GM12878 (cell line): Measurements from ENCODE around the gene RPUSD1. TPM values are rescaled to one million over a fixed set of nuclear protein-coding genes. Genes with fewer than 3 reads are reported as not detected.

Source experiments
- ATAC-seq: fragments of 200-7000 bp; cut with Tn5 transposase; 3 replicates; pipeline ENCODE4 v1.9.1; 2020; ENCODE audit warnings: mild to moderate bottlenecking, moderate library complexity
- BruUV-seq: library from RNA; stranded (reverse); fragments of 400-500 nt; replicated peaks from 2 replicates; lab custom pipeline; 2021; lab: Mats Ljungman, UMichigan
- CTCF ChIA-PET: fragments of 300-600 bp; sonication (Branson Sonifier 250); formaldehyde crosslinking; extraction: SDS; loops from one replicate; lab custom pipeline; 2021; ENCODE audit warnings: inconsistent platforms; lab: Yijun Ruan, JAX
- POLR2A ChIA-PET: fragments of 350-600 bp; formaldehyde crosslinking; extraction: SDS; loops from one replicate; lab custom pipeline; 2021; ENCODE audit warnings: inconsistent platforms; lab: Charles Lee
- RAD21 ChIA-PET: fragments of 300-600 bp; sonication (Branson Sonifier 250); formaldehyde crosslinking; loops from one replicate; lab custom pipeline; 2023; ENCODE audit warnings: antibody characterized with exemption; ENCODE audit not compliant: unreplicated experiment; lab: Charles Lee
- SMC1A ChIA-PET: fragments of 300-600 bp; sonication (Branson Sonifier 250); formaldehyde crosslinking; loops from one replicate; lab custom pipeline; 2023; ENCODE audit not compliant: unreplicated experiment, uncharacterized antibody; lab: Charles Lee
- DNase-seq: peaks from one replicate; pipeline ENCODE4 v3.0.0-alpha.2; 2011; ENCODE audit warnings: low read depth, low spot score
- FAIRE-seq: peaks from 3 replicates; lab custom pipeline; 2011; peaks lifted over from hg19 to GRCh38; lab: Jason Lieb, UNC
- H2AFZ ChIP-seq: 2 replicates; pipeline ENCODE4 v1.6.0; 2011; ENCODE audit warnings: low read depth, low read length, control low read depth; ENCODE audit not compliant: control insufficient read depth
- H3K27ac ChIP-seq: 2 replicates; pipeline ENCODE4 v1.5.1; 2011; ENCODE audit warnings: control low read depth; ENCODE audit not compliant: control insufficient read depth, insufficient read depth
- H3K27me3 ChIP-seq, 2 experiments: replicated peaks in 1 of 2; 2 replicates each; pipeline versions ENCODE4 v1.6.0 to v1.6.1; 2011; ENCODE audit warnings: low read length in 1 of 2; ENCODE audit not compliant: control insufficient read depth in 2 of 2, insufficient read depth in 2 of 2
- H3K36me3 ChIP-seq, 2 experiments: 2 replicates each; pipeline ENCODE4 v1.5.1; 2011; ENCODE audit warnings: low read length in 1 of 2; ENCODE audit not compliant: control insufficient read depth in 2 of 2, insufficient read depth in 2 of 2
- H3K4me1 ChIP-seq: 2 replicates; pipeline ENCODE4 v1.6.1; 2011; ENCODE audit warnings: mild to moderate bottlenecking, low read length, moderate library complexity, mixed read lengths; ENCODE audit not compliant: control insufficient read depth, insufficient read depth
- H3K4me2 ChIP-seq: 2 replicates; pipeline ENCODE4 v1.6.0; 2011; ENCODE audit warnings: control low read depth; ENCODE audit not compliant: control insufficient read depth, insufficient read depth
- H3K4me3 ChIP-seq: fragments of 200-600 bp; sonication (generic); 2 replicates; pipeline ENCODE4 v1.5.1; 2016
- H3K79me2 ChIP-seq: 2 replicates; pipeline ENCODE4 v1.6.0; 2011; ENCODE audit warnings: low read length; ENCODE audit not compliant: control insufficient read depth, insufficient read depth
- H3K9ac ChIP-seq: 2 replicates; pipeline ENCODE4 v1.8.0; 2011; ENCODE audit warnings: low read length, control low read depth, mixed read lengths; ENCODE audit not compliant: control insufficient read depth, insufficient read depth
- H3K9me3 ChIP-seq: replicated peaks from 3 replicates; pipeline ENCODE4 v1.5.1; 2011; ENCODE audit warnings: mild to moderate bottlenecking, low read length; ENCODE audit not compliant: control insufficient read depth, insufficient read depth
- H4K20me1 ChIP-seq: 2 replicates; pipeline ENCODE4 v1.6.0; 2011; ENCODE audit not compliant: control insufficient read depth, insufficient read depth
- EED ChIP-seq: sonication (generic); IDR thresholded peaks from 2 replicates; pipeline ENCODE4 v1.6.1; 2016; ENCODE audit warnings: antibody characterized with exemption, low read depth
- MTA3 ChIP-seq: IDR thresholded peaks from 2 replicates; pipeline ENCODE4 v1.6.1; 2012; ENCODE audit warnings: low read length, inconsistent platforms, borderline replicate concordance
- REST ChIP-seq: IDR thresholded peaks from 2 replicates; pipeline ENCODE4 v1.6.1; 2012; ENCODE audit warnings: mild to moderate bottlenecking, low read depth, low read length
- ZNF274 ChIP-seq: IDR thresholded peaks from one replicate; pipeline ENCODE4 v1.8.0; 2011; ENCODE audit not compliant: insufficient read length, insufficient read depth
- WGBS: methylation state at CpG from one replicate; pipeline ENCODE4 v1.1.6; 2016; ENCODE audit warnings: low lambda C conversion rate; ENCODE audit not compliant: insufficient replicate concordance, insufficient coverage; ENCODE audit errors: missing lambda C conversion rate; 5-methylcytosine and 5-hydroxymethylcytosine counted together
- in situ Hi-C: fragments of 300-500 bp; cut with MboI; formaldehyde crosslinking; loops from 9 replicates; pipeline ENCODE4 v1.14.3; 2018; ENCODE audit warnings: mixed read lengths
- intact Hi-C: fragments of 100-400 bp; cut with micrococcal nuclease; formaldehyde crosslinking; loops from one replicate; pipeline ENCODE4 v1.14.2; 2022; ENCODE audit not compliant: unreplicated experiment
- polyA plus RNA-seq, 11 experiments: library from polyadenylated mRNA; depleted of rRNA in 4 of 11; unstranded in 6 of 11; stranded (reverse) in 5 of 11; fragments of >200 nt; fragmentation: Nextera tagmentation in 4 of 11; fragmentation: Illumina TruSeq in 1 of 11; extraction: Ambion mirVana in 4 of 11; extraction: Trizol in 1 of 11; gene quantifications; 1 replicate in 1 of 11; 2 replicates in 10 of 11; pipeline versions ENCODE4 v1.2.1 to v1.2.3, GENCODE V29; 2011 to 2016; ENCODE audit warnings: inconsistent platforms in 2 of 11, missing spikeins in 2 of 11, low read depth in 1 of 11
- total RNA-seq, 4 experiments: library from RNA; depleted of rRNA in 3 of 4; stranded (reverse); fragments of >200 nt in 3 of 4; fragmentation: Illumina TruSeq in 1 of 4; extraction: Trizol in 1 of 4; gene quantifications; 2 replicates each; pipeline versions ENCODE4 v1.2.1 to v1.2.3, GENCODE V29; 2013 to 2021

RPUSD1 gene
- total and polyA plus RNA-seq, 10 of the 15 experiments (the other 5 are each of a cell fraction or from before 2014, with no cell fraction given), result 0.55 to 49.9 (median 21.1) TPM

- Histone ChIP-seq H3K4me1 (no peaks in the 10 kb centered on the region), H3K9me3 (no peaks in the 10 kb centered on the region), H3K9ac (no peak overlapping the region), H3K27ac (no peak overlapping the region), H3K27me3 (peaks cover 0 to 2% of the 10 kb centered on the region in 2 experiments; a peak in 3 of 4 replicates), H3K4me2 (no peak overlapping the region), H3K36me3 (no peaks in the 10 kb centered on the region), H3K79me2 (peaks cover 6% of the 10 kb centered on the region), H3K4me3 (no peak overlapping the region), H2AFZ (no peak overlapping the region), H4K20me1 (no peaks in the 10 kb centered on the region)
- DNase-seq, result no peak
- POLR2A ChIA-PET, result no interaction called here
- intact Hi-C loops, result no loop called here
- no TSS peak for BruUV-seq
- in situ Hi-C loops, result no loop called here
- CTCF ChIA-PET, result interaction anchor here (1.1 kb wide), 1 partner anchor 161 kb away, joined by 3 read pairs; no protein-coding TSS in a partner anchor
- TF ChIP-seq REST (no peak), ZNF274 (no peak), EED (no peak), MTA3 (no peak)
- WGBS, result 28% methylated on average over 8 of the region's 8 CpGs
- SMC1A ChIA-PET, result no interaction called here
- RAD21 ChIA-PET, result no interaction called here
- no peak for ATAC-seq
- no peak for FAIRE-seq
Observed at GRCh38 chr16:803754-804080, 15.5 kb upstream of the RPUSD1 start.
